MCF 10A (cell line): ENCODE measurements around the gene IMPG2. TPM values are rescaled to one million over a fixed set of nuclear protein-coding genes. Genes with fewer than 3 reads are reported as not detected.

Experiments
- BruUV-seq: library from RNA; stranded (reverse); fragments of 400-500 nt; replicated peaks from 2 replicates; lab custom pipeline; 2021; lab: Mats Ljungman, UMichigan
- CTCF ChIA-PET: fragments of 300-600 bp; sonication (Branson Sonifier 250); formaldehyde crosslinking; extraction: SDS; loops from one replicate; lab custom pipeline; 2021; ENCODE audit warnings: antibody characterized with exemption, inconsistent platforms; lab: Yijun Ruan, JAX
- POLR2A ChIA-PET: fragments of 300-600, 350-650 bp; sonication (Branson Sonifier 250); formaldehyde crosslinking; extraction: SDS; loops from one replicate; lab custom pipeline; 2020; ENCODE audit warnings: antibody characterized with exemption, inconsistent platforms; lab: Yijun Ruan, JAX
- DNase-seq: peaks from one replicate; pipeline ENCODE4 v3.0.0-alpha.2; 2018; ENCODE audit not compliant: unreplicated experiment
- H3K27ac Mint-ChIP-seq: one replicate; pipeline ENCODE4 v1.8.0; 2022; ENCODE audit warnings: mild to moderate bottlenecking, low read depth, mixed read lengths; ENCODE audit not compliant: unreplicated experiment
- H3K27me3 Mint-ChIP-seq: one replicate; pipeline ENCODE4 v1.8.0; 2022; ENCODE audit warnings: mixed read lengths; ENCODE audit not compliant: insufficient read depth, unreplicated experiment
- H3K36me3 Mint-ChIP-seq: one replicate; pipeline ENCODE4 v1.8.0; 2022; ENCODE audit warnings: mild to moderate bottlenecking, moderate library complexity, mixed read lengths; ENCODE audit not compliant: insufficient read depth, unreplicated experiment
- H3K4me1 Mint-ChIP-seq: one replicate; pipeline ENCODE4 v1.8.0; 2022; ENCODE audit warnings: mixed read lengths; ENCODE audit not compliant: insufficient read depth, unreplicated experiment
- H3K4me3 Mint-ChIP-seq: one replicate; pipeline ENCODE4 v1.8.0; 2022; ENCODE audit warnings: mild to moderate bottlenecking, moderate library complexity, mixed read lengths; ENCODE audit not compliant: unreplicated experiment
- H3K9me3 Mint-ChIP-seq: one replicate; pipeline ENCODE4 v1.8.0; 2022; ENCODE audit warnings: mixed read lengths; ENCODE audit not compliant: unreplicated experiment
- CTCF ChIP-seq: fragments of 200-600 bp; IDR thresholded peaks from one replicate; pipeline ENCODE4 v1.8.0; 2022; ENCODE audit warnings: antibody characterized with exemption, mild to moderate bottlenecking; ENCODE audit not compliant: unreplicated experiment
- intact Hi-C: fragments of 100-400 bp; cut with micrococcal nuclease; formaldehyde crosslinking; loops from 2 replicates; pipeline ENCODE4 v1.14.1; 2022
- total RNA-seq: library from RNA; stranded (reverse); gene quantifications from 2 replicates; pipeline ENCODE4 v1.2.3, GENCODE V29; 2022

IMPG2 gene
- total RNA-seq, 1 experiment from 2014 or later = 0.26 TPM

GRCh38 chr3:101333883-101334282 lies 13.5 kb upstream of the IMPG2 start:
- H3K4me3 Mint-ChIP-seq = no peak overlapping the region
- CTCF ChIA-PET = no interaction called here
- BruUV-seq = no TSS peak

GRCh38 chr3:101329016-101329673 lies 8.8 kb upstream of the IMPG2 start:
- DNase-seq = no peak
- no peak overlapping the region for H3K4me3 Mint-ChIP-seq
- H3K27me3 Mint-ChIP-seq = no peaks in the 10 kb centered on the region
- POLR2A ChIA-PET = no interaction called here
- H3K36me3 Mint-ChIP-seq = peaks cover 5% of the 10 kb centered on the region
- no peaks in the 10 kb centered on the region for H3K9me3 Mint-ChIP-seq
- intact Hi-C loops = no loop called here
- H3K4me1 Mint-ChIP-seq = no peaks in the 10 kb centered on the region
- H3K27ac Mint-ChIP-seq = no peak overlapping the region
- CTCF ChIA-PET = interaction anchor here (0.7 kb wide), 1 partner anchor 1489 kb away, joined by 3 read pairs; no protein-coding TSS in a partner anchor
- BruUV-seq = no TSS peak
- no peak for TF ChIP-seq CTCF

More at GRCh38 chr3:101333883-101334282, 13.5 kb upstream of the IMPG2 start:
- no peak for TF ChIP-seq CTCF
- DNase-seq = no peak
- H3K9me3 Mint-ChIP-seq = no peaks in the 10 kb centered on the region
- intact Hi-C loops = no loop called here
- POLR2A ChIA-PET = no interaction called here
- H3K27me3 Mint-ChIP-seq = no peaks in the 10 kb centered on the region
- no peaks in the 10 kb centered on the region for H3K4me1 Mint-ChIP-seq
- no peak overlapping the region for H3K27ac Mint-ChIP-seq
- H3K36me3 Mint-ChIP-seq = peaks cover 5% of the 10 kb centered on the region

DNA sequence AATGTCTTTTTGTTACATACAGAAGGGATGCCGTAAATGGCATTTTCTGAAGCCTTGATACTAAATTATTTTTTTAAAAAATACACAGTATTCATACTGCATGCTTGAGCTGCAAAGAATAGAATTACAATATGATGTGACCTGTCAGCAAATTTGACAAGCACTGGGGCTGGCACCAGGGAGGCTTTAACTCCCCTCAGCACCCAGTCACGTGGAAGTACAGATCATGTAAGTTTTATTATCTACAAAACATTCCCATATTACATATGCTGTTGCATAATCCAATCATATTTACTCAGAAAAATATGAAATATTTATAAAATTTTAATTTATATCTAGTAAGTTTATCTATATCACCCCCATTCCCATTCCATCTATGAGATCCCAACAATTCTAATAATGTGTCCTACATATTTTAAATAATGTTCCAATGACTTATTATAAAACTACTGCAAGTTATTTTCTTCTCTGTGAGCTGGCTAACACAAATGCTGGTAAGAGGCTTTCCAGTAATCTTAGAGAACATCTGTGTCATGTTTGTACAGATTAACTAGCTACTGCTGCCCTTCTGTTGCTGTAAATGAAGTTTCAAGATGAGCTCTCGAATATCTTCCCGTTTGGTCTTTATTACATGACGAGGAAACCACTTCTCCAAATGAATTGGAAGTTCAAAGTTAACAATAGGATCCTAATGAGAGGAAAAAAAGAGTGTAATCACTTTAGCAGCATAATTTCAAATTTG lies 5.2 kb upstream of the IMPG2 start:
- no peaks in the 10 kb centered on the region for H3K4me1 Mint-ChIP-seq
- no peak for TF ChIP-seq CTCF
- H3K27ac Mint-ChIP-seq = no peak overlapping the region
- no TSS peak for BruUV-seq
- H3K27me3 Mint-ChIP-seq = no peaks in the 10 kb centered on the region
- intact Hi-C loops = no loop called here
- ChIA-PET POLR2A (interaction anchor here (0.6 to 0.7 kb wide), 3 partner anchors 84 to 833 kb away, joined by 3 read pairs; partner anchors contain the start of gene TRMT10C), CTCF (interaction anchor here (0.6 kb wide), 1 partner anchor 15 kb away, joined by 3 read pairs; no protein-coding TSS in a partner anchor)
- DNase-seq = no peak
- H3K36me3 Mint-ChIP-seq = no peaks in the 10 kb centered on the region
- no peaks in the 10 kb centered on the region for H3K9me3 Mint-ChIP-seq
- no peak overlapping the region for H3K4me3 Mint-ChIP-seq

GRCh38 chr3:101319531-101319930 lies 844 bp downstream of the IMPG2 start:
- Mint-ChIP-seq H3K27ac (no peak overlapping the region), H3K4me3 (no peak overlapping the region), H3K9me3 (no peaks in the 10 kb centered on the region), H3K27me3 (no peaks in the 10 kb centered on the region), H3K4me1 (no peaks in the 10 kb centered on the region), H3K36me3 (no peaks in the 10 kb centered on the region)
- intact Hi-C loops = no loop called here
- ChIA-PET CTCF (interaction anchor here (0.6 kb wide), 2 partner anchors 56 to 480 kb away, joined by 3 to 4 read pairs; no protein-coding TSS in a partner anchor), POLR2A (no interaction called here)
- TF ChIP-seq CTCF = no peak
- no TSS peak for BruUV-seq
- no peak for DNase-seq
